ENCODE data around the gene IMMT. TPM values are rescaled to one million over a fixed set of nuclear protein-coding genes. Genes with fewer than 3 reads are reported as not detected.

The IMMT gene
- total RNA-seq, 1 experiment from 2014 or later: 88.7 TPM

GRCh38 chr2:86143926-86144685 is 51.2 kb downstream of the IMMT start:
- H3K4me3 Mint-ChIP-seq (ENCODE audit: low read depth, unreplicated experiment): no peak overlapping the region
- no peak for DNase-seq
- no peaks in the 10 kb centered on the region for H3K27me3 Mint-ChIP-seq (ENCODE audit: unreplicated experiment)
- intact Hi-C loops (cut with micrococcal nuclease; ENCODE audit: unreplicated experiment): no loop called here
- TF ChIP-seq CTCF (IDR thresholded peaks at IDR 0.05; ENCODE audit: unreplicated experiment): no peak
- no peaks in the 10 kb centered on the region for H3K4me1 Mint-ChIP-seq (ENCODE audit: low read depth, unreplicated experiment)
- no peaks in the 10 kb centered on the region for H3K9me3 Mint-ChIP-seq (ENCODE audit: low read depth, unreplicated experiment)
- peaks cover 62% of the 10 kb centered on the region for H3K36me3 Mint-ChIP-seq (ENCODE audit: insufficient read depth, unreplicated experiment)
- H3K27ac Mint-ChIP-seq (ENCODE audit: unreplicated experiment): no peak overlapping the region
- CTCF ChIA-PET: interaction anchor here (0.5 kb wide), 1 partner anchor 18 kb away, joined by 4 read pairs; no protein-coding TSS in a partner anchor
- TSS peak; percentile 69 for BruUV-seq (replicated peaks)

- CTCF ChIA-PET: interaction anchor here (0.5 kb wide), 1 partner anchor 17 kb away, joined by 4 read pairs; no protein-coding TSS in a partner anchor
- Mint-ChIP-seq H3K36me3 (ENCODE audit: insufficient read depth, unreplicated experiment) (peaks cover 59% of the 10 kb centered on the region), H3K4me1 (ENCODE audit: low read depth, unreplicated experiment) (no peaks in the 10 kb centered on the region), H3K27ac (ENCODE audit: unreplicated experiment) (no peak overlapping the region), H3K27me3 (ENCODE audit: unreplicated experiment) (no peaks in the 10 kb centered on the region), H3K4me3 (ENCODE audit: low read depth, unreplicated experiment) (no peak overlapping the region), H3K9me3 (ENCODE audit: low read depth, unreplicated experiment) (no peaks in the 10 kb centered on the region)
- BruUV-seq (replicated peaks): no TSS peak
- no peak for DNase-seq
- no peak for TF ChIP-seq CTCF (IDR thresholded peaks at IDR 0.05; ENCODE audit: unreplicated experiment)
- intact Hi-C loops (cut with micrococcal nuclease; ENCODE audit: unreplicated experiment): no loop called here
Measured at GRCh38 chr2:86143307-86143706, 52.0 kb downstream of the IMMT start.

- Mint-ChIP-seq H3K36me3 (ENCODE audit: insufficient read depth, unreplicated experiment) (peaks cover 55% of the 10 kb centered on the region), H3K27me3 (ENCODE audit: unreplicated experiment) (no peaks in the 10 kb centered on the region), H3K4me1 (ENCODE audit: low read depth, unreplicated experiment) (no peaks in the 10 kb centered on the region), H3K4me3 (ENCODE audit: low read depth, unreplicated experiment) (no peak overlapping the region), H3K27ac (ENCODE audit: unreplicated experiment) (no peak overlapping the region), H3K9me3 (ENCODE audit: low read depth, unreplicated experiment) (no peaks in the 10 kb centered on the region)
- intact Hi-C loops (cut with micrococcal nuclease; ENCODE audit: unreplicated experiment): no loop called here
- CTCF ChIA-PET: no interaction called here
- DNase-seq: no peak
- no TSS peak for BruUV-seq (replicated peaks)
- TF ChIP-seq CTCF (IDR thresholded peaks at IDR 0.05; ENCODE audit: unreplicated experiment): no peak
Measured at GRCh38 chr2:86142436-86143257, 52.6 kb downstream of the IMMT start.

- no peaks in the 10 kb centered on the region for H3K9me3 Mint-ChIP-seq (ENCODE audit: low read depth, unreplicated experiment)
- DNase-seq: no peak
- H3K36me3 Mint-ChIP-seq (ENCODE audit: insufficient read depth, unreplicated experiment): peaks cover 58% of the 10 kb centered on the region
- H3K27ac Mint-ChIP-seq (ENCODE audit: unreplicated experiment): peak overlapping the region; percentile 50
- H3K4me3 Mint-ChIP-seq (ENCODE audit: low read depth, unreplicated experiment): no peak overlapping the region
- no peak for TF ChIP-seq CTCF (IDR thresholded peaks at IDR 0.05; ENCODE audit: unreplicated experiment)
- intact Hi-C loops (cut with micrococcal nuclease; ENCODE audit: unreplicated experiment): no loop called here
- CTCF ChIA-PET: interaction anchor here (0.7 kb wide), 1 partner anchor 59 kb away, joined by 4 read pairs; the partner anchor contains the start of gene MRPL35
- BruUV-seq (replicated peaks): no TSS peak
- no peaks in the 10 kb centered on the region for H3K27me3 Mint-ChIP-seq (ENCODE audit: unreplicated experiment)
- H3K4me1 Mint-ChIP-seq (ENCODE audit: low read depth, unreplicated experiment): no peaks in the 10 kb centered on the region
Measured at GRCh38 chr2:86140969-86141392, 54.3 kb downstream of the IMMT start.

Measured in Calu3 (cell line).